Measurements from ENCODE around the gene LMLN. TPM values are rescaled to one million over a fixed set of nuclear protein-coding genes. Genes with fewer than 3 reads are reported as not detected.

LMLN gene
- total RNA-seq, 2 donors from 2014 or later: 2.6 to 4.2 TPM

GRCh38 chr3:198022604-198023003 is 62.6 kb downstream of the LMLN start:
- Mint-ChIP-seq H3K36me3 (no peaks in the 10 kb centered on the region), H3K27ac (no peak overlapping the region)

DNA sequence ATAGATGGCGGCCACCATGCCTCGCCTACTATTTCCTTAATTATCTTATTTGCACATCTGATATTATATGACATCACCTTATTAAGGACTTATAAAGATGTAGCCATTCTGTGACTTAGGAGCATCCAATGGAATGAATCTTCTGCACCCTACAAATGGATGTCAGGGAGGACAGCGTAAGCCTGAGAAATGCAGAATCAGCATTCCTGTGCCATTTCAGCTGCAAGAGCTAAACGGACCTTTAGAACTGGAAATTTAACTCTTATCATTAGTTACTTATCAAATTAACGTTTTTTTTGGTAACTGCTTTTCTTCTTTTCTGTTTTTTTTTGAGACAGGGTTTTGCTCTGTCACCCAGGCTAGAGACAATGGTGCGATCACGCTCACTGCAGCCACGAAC is 65.6 kb downstream of the LMLN start:
- no peaks in the 10 kb centered on the region for H3K27me3 Mint-ChIP-seq
- H3K9me3 Mint-ChIP-seq: no peaks in the 10 kb centered on the region
- H3K4me1 Mint-ChIP-seq (ENCODE audit: low read depth in 2 of 2): no peaks in the 10 kb centered on the region
- H3K27ac Mint-ChIP-seq: no peak overlapping the region
- ATAC-seq: no peak
- H3K4me3 Mint-ChIP-seq: no peak overlapping the region
- no peaks in the 10 kb centered on the region for H3K36me3 Mint-ChIP-seq
- no peak for DNase-seq (ENCODE audit: low spot score)

More at GRCh38 chr3:198022604-198023003, 62.6 kb downstream of the LMLN start:
- Mint-ChIP-seq H3K4me3 (no peak overlapping the region), H3K9me3 (no peaks in the 10 kb centered on the region), H3K4me1 (ENCODE audit: low read depth in 2 of 2) (no peaks in the 10 kb centered on the region), H3K27me3 (no peaks in the 10 kb centered on the region)
- no peak for DNase-seq (ENCODE audit: low spot score)
- ATAC-seq: no peak

GRCh38 chr3:198026620-198027019 is 66.6 kb downstream of the LMLN start:
- no peak overlapping the region for H3K27ac Mint-ChIP-seq
- H3K4me3 Mint-ChIP-seq: no peak overlapping the region
- ATAC-seq (no peak), DNase-seq (ENCODE audit: low spot score) (no peak)
- H3K36me3 Mint-ChIP-seq: no peaks in the 10 kb centered on the region
- no peaks in the 10 kb centered on the region for H3K4me1 Mint-ChIP-seq (ENCODE audit: low read depth in 2 of 2)
- no peaks in the 10 kb centered on the region for H3K27me3 Mint-ChIP-seq
- no peaks in the 10 kb centered on the region for H3K9me3 Mint-ChIP-seq

DNA sequence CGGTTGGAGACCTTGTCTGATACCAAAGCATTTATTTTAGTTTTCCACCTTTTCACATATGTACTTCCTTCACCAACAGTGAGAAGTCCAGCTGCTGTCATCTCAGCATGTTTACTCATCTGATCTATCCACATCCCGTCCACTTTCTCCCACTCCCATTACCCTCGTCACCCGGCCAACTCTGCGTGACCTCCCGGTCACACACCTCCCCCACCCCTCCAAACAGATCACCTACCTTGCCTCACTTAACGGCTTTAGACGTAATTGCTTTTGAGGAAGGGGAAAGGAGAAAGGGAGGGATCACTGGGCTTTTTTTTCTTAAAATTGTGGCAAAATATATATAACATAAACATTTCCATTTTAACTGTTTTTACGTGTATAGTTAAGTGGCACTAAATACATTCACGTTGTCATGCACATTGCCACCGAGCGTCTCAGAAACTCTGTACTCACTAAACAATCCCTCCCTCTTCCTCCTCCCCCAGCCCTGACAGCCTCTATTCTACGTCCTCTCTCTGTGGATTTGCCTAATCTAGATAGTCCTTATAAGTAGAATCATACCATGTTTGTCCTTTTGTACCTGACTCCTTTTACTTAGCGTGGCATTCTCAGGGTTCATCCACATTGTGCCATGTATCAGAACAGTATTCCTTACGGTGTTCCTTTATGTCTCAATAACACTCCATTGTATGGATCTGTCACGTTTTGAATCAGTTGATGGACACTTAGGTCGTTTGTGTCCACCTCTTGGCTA is 67.2 kb downstream of the LMLN start:
- Mint-ChIP-seq H3K4me3 (no peak overlapping the region), H3K27ac (no peak overlapping the region), H3K9me3 (no peaks in the 10 kb centered on the region), H3K4me1 (ENCODE audit: low read depth in 2 of 2) (no peaks in the 10 kb centered on the region), H3K36me3 (no peaks in the 10 kb centered on the region), H3K27me3 (no peaks in the 10 kb centered on the region)
- no peak for DNase-seq (ENCODE audit: low spot score)
- ATAC-seq: no peak

GRCh38 chr3:198027799-198028390 is 67.9 kb downstream of the LMLN start:
- Mint-ChIP-seq H3K4me3 (no peak overlapping the region), H3K4me1 (ENCODE audit: low read depth in 2 of 2) (peaks cover 0 to 3% of the 10 kb centered on the region in 2 donors), H3K9me3 (no peaks in the 10 kb centered on the region), H3K36me3 (no peaks in the 10 kb centered on the region), H3K27ac (no peak overlapping the region), H3K27me3 (no peaks in the 10 kb centered on the region)
- ATAC-seq (no peak), DNase-seq (ENCODE audit: low spot score) (no peak)

DNA sequence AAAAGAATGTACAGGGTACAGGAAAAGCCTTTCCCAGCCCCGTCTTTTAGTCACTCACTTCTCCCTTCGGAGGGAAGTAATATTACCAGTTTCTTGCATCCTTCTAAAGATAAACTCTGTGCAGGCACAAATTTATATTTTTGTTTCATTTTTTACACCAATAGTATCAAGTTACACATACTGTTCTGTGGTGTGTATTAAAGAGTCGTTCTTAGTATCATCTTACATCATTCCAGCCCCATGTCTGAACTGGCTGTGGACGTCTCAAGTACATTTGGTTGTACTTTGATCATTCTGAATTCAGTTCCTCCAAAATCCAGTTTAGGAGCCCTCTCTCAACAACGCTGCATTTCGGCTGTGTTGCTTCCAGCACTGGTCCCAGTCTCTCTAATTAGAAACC is 68.7 kb downstream of the LMLN start:
- ATAC-seq (no peak), DNase-seq (ENCODE audit: low spot score) (no peak)
- H3K4me3 Mint-ChIP-seq: no peak overlapping the region
- no peaks in the 10 kb centered on the region for H3K27me3 Mint-ChIP-seq
- H3K27ac Mint-ChIP-seq: no peak overlapping the region
- H3K36me3 Mint-ChIP-seq: no peaks in the 10 kb centered on the region
- peaks cover 0 to 3% of the 10 kb centered on the region in 2 donors for H3K4me1 Mint-ChIP-seq (ENCODE audit: low read depth in 2 of 2)
- H3K9me3 Mint-ChIP-seq: no peaks in the 10 kb centered on the region

DNA sequence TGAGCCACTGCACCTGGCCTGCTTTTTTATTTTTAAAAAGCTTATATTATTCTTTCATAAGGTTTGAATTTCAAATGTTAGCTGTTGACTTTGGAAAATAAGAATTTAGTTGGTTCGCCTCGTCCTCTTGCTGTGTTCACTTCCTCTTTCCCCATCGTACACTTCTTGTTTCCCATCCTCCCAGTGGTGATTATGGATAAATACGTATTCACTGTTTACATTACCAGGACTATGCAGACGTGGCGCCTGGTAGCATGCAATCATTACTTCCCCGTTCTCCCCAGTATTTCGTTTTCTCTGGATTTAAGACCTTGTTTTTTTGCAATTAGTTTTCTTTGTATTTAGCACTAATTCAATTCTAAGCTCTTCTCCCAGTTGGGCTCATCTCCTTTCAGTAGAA is 70.1 kb downstream of the LMLN start:
- Mint-ChIP-seq H3K27ac (peak overlapping the region in 1 of 2 donors; percentile 26), H3K4me3 (no peak overlapping the region), H3K9me3 (no peaks in the 10 kb centered on the region), H3K36me3 (no peaks in the 10 kb centered on the region), H3K4me1 (ENCODE audit: low read depth in 2 of 2) (peaks cover 0 to 3% of the 10 kb centered on the region in 2 donors), H3K27me3 (no peaks in the 10 kb centered on the region)
- DNase-seq (ENCODE audit: low spot score) (no peak), ATAC-seq (no peak)

GRCh38 chr3:198030726-198031125 is 70.7 kb downstream of the LMLN start:
- ATAC-seq: no peak
- peak overlapping the region in 1 of 2 donors; percentile 26 for H3K27ac Mint-ChIP-seq
- peaks cover 0 to 3% of the 10 kb centered on the region in 2 donors for H3K4me1 Mint-ChIP-seq (ENCODE audit: low read depth in 2 of 2)
- H3K27me3 Mint-ChIP-seq: no peaks in the 10 kb centered on the region
- H3K4me3 Mint-ChIP-seq: no peak overlapping the region
- no peak for DNase-seq (ENCODE audit: low spot score)
- no peaks in the 10 kb centered on the region for H3K9me3 Mint-ChIP-seq
- H3K36me3 Mint-ChIP-seq: no peaks in the 10 kb centered on the region

GRCh38 chr3:198032039-198032936 is 72.3 kb downstream of the LMLN start:
- ATAC-seq: peak in 1 of 2 donors; percentile 67
- H3K27me3 Mint-ChIP-seq: no peaks in the 10 kb centered on the region
- no peak for DNase-seq (ENCODE audit: low spot score)
- no peak overlapping the region for H3K4me3 Mint-ChIP-seq
- H3K27ac Mint-ChIP-seq: no peak overlapping the region
- H3K9me3 Mint-ChIP-seq: no peaks in the 10 kb centered on the region
- H3K36me3 Mint-ChIP-seq: no peaks in the 10 kb centered on the region
- peaks cover 0 to 3% of the 10 kb centered on the region in 2 donors for H3K4me1 Mint-ChIP-seq (ENCODE audit: low read depth in 2 of 2)

GRCh38 chr3:198043119-198043518 is 83.1 kb downstream of the LMLN start:
- Mint-ChIP-seq H3K27me3 (no peaks in the 10 kb centered on the region), H3K4me1 (ENCODE audit: low read depth in 2 of 2) (peaks cover 0 to 2% of the 10 kb centered on the region in 2 donors), H3K36me3 (peaks cover 8% of the 10 kb centered on the region), H3K4me3 (no peak overlapping the region), H3K27ac (no peak overlapping the region), H3K9me3 (no peaks in the 10 kb centered on the region)
- no peak for DNase-seq (ENCODE audit: low spot score)
- ATAC-seq: peak in 1 of 2 donors; percentile 20

DNA sequence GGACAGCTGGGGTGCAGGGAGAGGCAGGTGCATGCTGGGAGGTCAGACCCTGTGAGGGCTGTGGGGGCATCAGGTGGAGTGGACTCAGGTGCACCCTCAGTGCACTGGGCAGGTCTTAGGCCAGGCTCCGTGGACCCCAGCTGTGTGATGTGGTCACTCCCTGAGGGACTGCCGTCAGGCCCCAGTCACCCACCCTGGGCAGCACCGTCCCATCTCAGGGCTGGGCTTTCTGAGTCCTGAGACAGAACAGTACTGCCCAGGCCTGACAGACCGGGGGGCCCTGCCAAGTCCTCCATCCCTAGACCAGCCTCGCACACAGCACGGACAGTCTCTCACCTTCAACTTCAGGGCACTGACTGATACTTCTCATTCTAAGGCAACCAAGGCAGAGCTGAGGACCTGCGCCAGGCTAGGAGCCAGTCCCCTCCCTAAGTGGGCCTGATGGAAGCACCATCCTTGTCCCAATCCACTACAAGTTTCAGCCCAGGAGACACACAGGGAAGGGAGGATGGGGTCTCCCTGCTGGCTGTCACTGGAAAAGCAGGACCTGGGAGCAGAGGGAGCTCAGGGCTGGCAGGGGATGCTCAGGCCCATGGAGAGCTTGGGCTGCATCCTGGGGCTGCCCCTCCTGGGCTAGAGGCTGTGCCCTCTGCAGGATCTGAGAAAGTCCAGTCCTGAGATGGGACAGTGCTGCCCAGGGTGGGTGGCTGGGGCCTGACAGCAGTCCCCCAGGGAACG is 86.3 kb downstream of the LMLN start:
- Mint-ChIP-seq H3K27ac (no peak overlapping the region), H3K4me1 (ENCODE audit: low read depth in 2 of 2) (peaks cover 0 to 2% of the 10 kb centered on the region in 2 donors), H3K4me3 (no peak overlapping the region), H3K27me3 (peaks cover 0 to 5% of the 10 kb centered on the region in 2 donors), H3K9me3 (no peaks in the 10 kb centered on the region), H3K36me3 (no peaks in the 10 kb centered on the region)
- DNase-seq (ENCODE audit: low spot score) (no peak), ATAC-seq (no peak)

- no peaks in the 10 kb centered on the region for H3K36me3 Mint-ChIP-seq
- peaks cover 0 to 2% of the 10 kb centered on the region in 2 donors for H3K4me1 Mint-ChIP-seq (ENCODE audit: low read depth in 2 of 2)
- ATAC-seq (no peak), DNase-seq (ENCODE audit: low spot score) (no peak)
- H3K4me3 Mint-ChIP-seq: no peak overlapping the region
- peaks cover 0 to 14% of the 10 kb centered on the region in 2 donors for H3K27me3 Mint-ChIP-seq
- no peaks in the 10 kb centered on the region for H3K9me3 Mint-ChIP-seq
- H3K27ac Mint-ChIP-seq: no peak overlapping the region
Observed at GRCh38 chr3:198048445-198048844, 88.4 kb downstream of the LMLN start.

DNA sequence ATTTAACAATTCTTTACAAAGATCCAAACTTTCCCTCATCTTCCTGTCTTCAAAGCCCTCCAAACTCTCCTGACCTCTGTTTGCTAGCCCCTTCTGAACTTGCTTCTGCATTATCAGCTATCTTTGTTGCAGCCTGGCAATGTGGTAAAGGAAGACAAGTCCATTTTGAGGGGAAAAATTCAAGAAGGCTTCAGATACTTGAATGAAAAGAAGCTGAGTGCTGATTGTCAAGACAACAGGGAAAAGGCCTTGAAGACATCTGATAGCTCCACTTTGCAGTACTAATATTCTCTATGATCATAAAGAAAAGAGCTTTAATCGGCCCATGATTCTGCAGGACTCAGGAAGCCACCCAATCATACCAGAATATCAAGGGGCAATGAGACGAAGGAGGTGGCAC is 91.8 kb downstream of the LMLN start:
- no peak for DNase-seq (ENCODE audit: low spot score)
- Mint-ChIP-seq H3K36me3 (no peaks in the 10 kb centered on the region), H3K4me1 (ENCODE audit: low read depth in 2 of 2) (no peaks in the 10 kb centered on the region), H3K27ac (no peak overlapping the region), H3K27me3 (peaks cover 12 to 22% of the 10 kb centered on the region in 2 donors), H3K4me3 (no peak overlapping the region), H3K9me3 (no peaks in the 10 kb centered on the region)
- ATAC-seq: no peak
